Lower leg skin (tissue), 3 donors: Measurements from ENCODE around the gene VRK2.

Experiments
- POLR2A ChIP-seq, 2 donors: fragments of 450-650 bp; IDR thresholded peaks; one replicate each; pipeline ENCODE4 v1.6.1; 2016 to 2017; ENCODE audit warnings: antibody characterized with exemption in 2 of 2, mild to moderate bottlenecking in 1 of 2, moderate library complexity in 1 of 2
- TF ChIP-seq, protein P1 (sequence below), 3 donors: fragments of 450-650 bp; IDR thresholded peaks; one replicate each; pipeline ENCODE4 v1.5.1; 2016; ENCODE audit warnings: antibody characterized with exemption in 3 of 3, mild to moderate bottlenecking in 3 of 3, moderate library complexity in 2 of 3

GRCh38 chr2:58157754-58158153 lies 111.1 kb downstream of the VRK2 start:
- TF ChIP-seq, protein P1, sequence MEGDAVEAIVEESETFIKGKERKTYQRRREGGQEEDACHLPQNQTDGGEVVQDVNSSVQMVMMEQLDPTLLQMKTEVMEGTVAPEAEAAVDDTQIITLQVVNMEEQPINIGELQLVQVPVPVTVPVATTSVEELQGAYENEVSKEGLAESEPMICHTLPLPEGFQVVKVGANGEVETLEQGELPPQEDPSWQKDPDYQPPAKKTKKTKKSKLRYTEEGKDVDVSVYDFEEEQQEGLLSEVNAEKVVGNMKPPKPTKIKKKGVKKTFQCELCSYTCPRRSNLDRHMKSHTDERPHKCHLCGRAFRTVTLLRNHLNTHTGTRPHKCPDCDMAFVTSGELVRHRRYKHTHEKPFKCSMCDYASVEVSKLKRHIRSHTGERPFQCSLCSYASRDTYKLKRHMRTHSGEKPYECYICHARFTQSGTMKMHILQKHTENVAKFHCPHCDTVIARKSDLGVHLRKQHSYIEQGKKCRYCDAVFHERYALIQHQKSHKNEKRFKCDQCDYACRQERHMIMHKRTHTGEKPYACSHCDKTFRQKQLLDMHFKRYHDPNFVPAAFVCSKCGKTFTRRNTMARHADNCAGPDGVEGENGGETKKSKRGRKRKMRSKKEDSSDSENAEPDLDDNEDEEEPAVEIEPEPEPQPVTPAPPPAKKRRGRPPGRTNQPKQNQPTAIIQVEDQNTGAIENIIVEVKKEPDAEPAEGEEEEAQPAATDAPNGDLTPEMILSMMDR (IDR thresholded peaks at IDR 0.05): no peak
- TF ChIP-seq POLR2A (IDR thresholded peaks at IDR 0.05): no peak
